CD8-positive, alpha-beta memory T cell (primary cell): ENCODE results near the gene CDYL2. TPM values are rescaled to one million over a fixed set of nuclear protein-coding genes. Genes with fewer than 3 reads are reported as not detected.

ENCODE experiments used
- CTCF ChIA-PET: fragments of 350-600 bp; sonication (Branson Sonifier 250); formaldehyde crosslinking; loops from one replicate; lab custom pipeline; 2021; ENCODE audit warnings: antibody characterized with exemption; lab: Charles Lee
- POLR2A ChIA-PET: fragments of 350-600 bp; sonication (Branson Sonifier 250); formaldehyde crosslinking; loops from one replicate; lab custom pipeline; 2021; ENCODE audit warnings: antibody characterized with exemption; lab: Charles Lee
- DNase-seq, 5 donors: peaks; one replicate each; pipeline versions ENCODE4 v3.0.0 to v3.0.0-alpha.2; 2020 to 2022; ENCODE audit warnings: mixed read lengths in 1 of 5
- H3K27ac ChIP-seq: one replicate; pipeline ENCODE4 v1.7.0; 2013; ENCODE audit warnings: low read depth, mild to moderate bottlenecking, low read length, moderate library complexity
- H3K27me3 ChIP-seq: 2 replicates; pipeline ENCODE4 v1.7.0; 2013; ENCODE audit warnings: low read length, mild to moderate bottlenecking; ENCODE audit not compliant: insufficient read depth, poor library complexity, severe bottlenecking
- H3K36me3 ChIP-seq: 2 replicates; pipeline ENCODE4 v1.7.0; 2013; ENCODE audit warnings: mild to moderate bottlenecking, low read length, moderate library complexity; ENCODE audit not compliant: insufficient read depth
- H3K4me1 ChIP-seq: 2 replicates; pipeline ENCODE4 v1.7.0; 2013; ENCODE audit warnings: mild to moderate bottlenecking, low read length, moderate library complexity; ENCODE audit not compliant: insufficient read depth
- H3K4me3 ChIP-seq: 2 replicates; pipeline ENCODE4 v1.7.0; 2013; ENCODE audit warnings: mild to moderate bottlenecking, low read length
- H3K9me3 ChIP-seq: 2 replicates; pipeline ENCODE4 v1.7.0; 2013; ENCODE audit warnings: mild to moderate bottlenecking, low read length
- H3K27ac Mint-ChIP-seq, 8 donors: one replicate each; pipeline ENCODE4 v1.8.0; 2020 to 2021; ENCODE audit warnings: mixed read lengths in 8 of 8, mild to moderate bottlenecking in 6 of 8, inconsistent platforms in 3 of 8, moderate library complexity in 3 of 8
- H3K27me3 Mint-ChIP-seq, 2 donors: one replicate each; pipeline ENCODE4 v1.8.0; 2020 to 2021; ENCODE audit warnings: mixed read lengths in 2 of 2, mild to moderate bottlenecking in 1 of 2, moderate library complexity in 1 of 2
- H3K36me3 Mint-ChIP-seq, 3 donors: one replicate each; pipeline ENCODE4 v1.8.0; 2020 to 2021; ENCODE audit warnings: mixed read lengths in 3 of 3, inconsistent platforms in 1 of 3, mild to moderate bottlenecking in 1 of 3
- H3K4me1 Mint-ChIP-seq, 3 donors: one replicate each; pipeline ENCODE4 v1.8.0; 2020 to 2021; ENCODE audit warnings: mixed read lengths in 3 of 3, inconsistent platforms in 1 of 3, mild to moderate bottlenecking in 1 of 3
- H3K4me3 Mint-ChIP-seq, 7 donors: one replicate each; pipeline ENCODE4 v1.8.0; 2020 to 2021; ENCODE audit warnings: mixed read lengths in 7 of 7, mild to moderate bottlenecking in 6 of 7, moderate library complexity in 4 of 7, inconsistent platforms in 2 of 7
- H3K9me3 Mint-ChIP-seq, 5 donors: one replicate each; pipeline ENCODE4 v1.8.0; 2020 to 2022; ENCODE audit warnings: mixed read lengths in 5 of 5, mild to moderate bottlenecking in 3 of 5, moderate library complexity in 2 of 5, inconsistent platforms in 1 of 5
- polyA plus RNA-seq: library from polyadenylated mRNA; unstranded; fragments of 300-500 nt; fragmentation: Illumina TruSeq; gene quantifications from one replicate; pipeline ENCODE4 v1.2.3, GENCODE V29; 2021
- total RNA-seq, 2 experiments: library from RNA; stranded (reverse); gene quantifications; one replicate each; pipeline ENCODE4 v1.2.3, GENCODE V29; 2021

The CDYL2 gene
- total and polyA plus RNA-seq, 3 experiments from 2014 or later: 3.8 to 42.0 (median 40.6) TPM

GRCh38 chr16:80680046-80680445, 124.4 kb downstream of the CDYL2 start:
- Mint-ChIP-seq H3K4me1 (peaks cover 14 to 47% (median 32%) of the 10 kb centered on the region in 3 donors), H3K27me3 (no peaks in the 10 kb centered on the region), H3K36me3 (peaks cover 3 to 32% (median 15%) of the 10 kb centered on the region in 3 donors), H3K9me3 (peaks cover 0 to 2% (median 0%) of the 10 kb centered on the region in 5 donors), H3K27ac (no peak overlapping the region), H3K4me3 (peak overlapping the region in 1 of 7 donors; percentile 3)
- Histone ChIP-seq H3K4me3 (no peak overlapping the region), H3K36me3 (no peaks in the 10 kb centered on the region), H3K4me1 (no peaks in the 10 kb centered on the region), H3K27me3 (no peaks in the 10 kb centered on the region), H3K27ac (no peak overlapping the region), H3K9me3 (no peaks in the 10 kb centered on the region)
- ChIA-PET POLR2A (no interaction called here), CTCF (no interaction called here)
- no peak for DNase-seq

GRCh38 chr16:80674884-80675283, 129.5 kb downstream of the CDYL2 start:
- Mint-ChIP-seq H3K4me3 (no peak overlapping the region), H3K4me1 (peaks cover 11 to 29% (median 14%) of the 10 kb centered on the region in 3 donors)
- CTCF ChIA-PET: no interaction called here

GRCh38 chr16:80672379-80672778, 132.0 kb downstream of the CDYL2 start:
- peak overlapping the region in 1 of 8 donors; percentile 46 for H3K27ac Mint-ChIP-seq
- peaks cover 0 to 2% (median 0%) of the 10 kb centered on the region in 5 donors for H3K9me3 Mint-ChIP-seq
- DNase-seq: no peak
- no peaks in the 10 kb centered on the region for H3K9me3 ChIP-seq
- H3K27ac ChIP-seq: no peak overlapping the region
- no peaks in the 10 kb centered on the region for H3K4me1 ChIP-seq
- H3K4me3 Mint-ChIP-seq: no peak overlapping the region
- H3K36me3 Mint-ChIP-seq: peaks cover 0 to 15% (median 8%) of the 10 kb centered on the region in 3 donors
- H3K36me3 ChIP-seq: no peaks in the 10 kb centered on the region
- ChIA-PET POLR2A (no interaction called here), CTCF (no interaction called here)
- peaks cover 0 to 1% of the 10 kb centered on the region in 2 donors for H3K27me3 Mint-ChIP-seq
- no peaks in the 10 kb centered on the region for H3K27me3 ChIP-seq
- no peak overlapping the region for H3K4me3 ChIP-seq
- peaks cover 10 to 35% (median 22%) of the 10 kb centered on the region in 3 donors for H3K4me1 Mint-ChIP-seq

More at GRCh38 chr16:80674884-80675283, 129.5 kb downstream of the CDYL2 start:
- H3K27me3 ChIP-seq: no peaks in the 10 kb centered on the region
- H3K27ac ChIP-seq: no peak overlapping the region
- Mint-ChIP-seq H3K36me3 (peaks cover 0 to 18% (median 11%) of the 10 kb centered on the region in 3 donors), H3K9me3 (peaks cover 0 to 2% (median 0%) of the 10 kb centered on the region in 5 donors), H3K27ac (no peak overlapping the region), H3K27me3 (peaks cover 0 to 1% of the 10 kb centered on the region in 2 donors)
- no peaks in the 10 kb centered on the region for H3K4me1 ChIP-seq
- no peaks in the 10 kb centered on the region for H3K36me3 ChIP-seq
- DNase-seq: no peak
- POLR2A ChIA-PET: no interaction called here
- H3K9me3 ChIP-seq: no peaks in the 10 kb centered on the region
- no peak overlapping the region for H3K4me3 ChIP-seq

DNA sequence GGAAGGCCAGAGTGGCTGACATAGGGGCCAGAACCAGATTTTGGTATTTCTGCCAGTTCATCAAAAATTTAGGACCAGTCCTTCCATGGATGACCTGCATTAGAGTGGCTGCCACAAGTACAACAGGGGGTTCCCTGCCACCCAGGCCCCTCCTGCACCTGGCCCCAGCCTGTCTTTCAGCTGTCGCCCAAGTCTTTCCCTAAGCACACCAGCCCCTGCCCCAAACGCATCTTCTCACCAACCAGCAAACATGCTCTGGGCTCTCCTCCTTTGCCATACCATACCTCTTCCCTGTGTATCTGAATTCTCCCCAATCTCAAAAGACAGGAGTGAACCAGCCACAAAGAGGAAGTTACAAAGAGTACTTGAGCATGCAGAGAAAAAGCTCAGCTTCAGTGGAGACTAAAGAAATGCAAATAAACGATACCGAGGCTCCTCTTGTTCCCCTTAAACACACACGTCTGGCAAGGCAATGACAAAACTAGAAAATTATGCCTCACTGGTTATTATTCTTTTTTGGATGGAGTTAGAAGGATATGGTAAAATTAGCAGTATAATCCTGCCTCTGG, 133.0 kb downstream of the CDYL2 start:
- H3K36me3 Mint-ChIP-seq: peaks cover 0 to 15% (median 7%) of the 10 kb centered on the region in 3 donors
- H3K4me1 ChIP-seq: no peaks in the 10 kb centered on the region
- peaks cover 0 to 1% of the 10 kb centered on the region in 2 donors for H3K27me3 Mint-ChIP-seq
- no peaks in the 10 kb centered on the region for H3K27me3 ChIP-seq
- H3K27ac Mint-ChIP-seq: no peak overlapping the region
- H3K36me3 ChIP-seq: no peaks in the 10 kb centered on the region
- H3K4me3 ChIP-seq: no peak overlapping the region
- CTCF ChIA-PET: no interaction called here
- DNase-seq: no peak
- POLR2A ChIA-PET: no interaction called here
- no peak overlapping the region for H3K4me3 Mint-ChIP-seq
- H3K9me3 Mint-ChIP-seq: peaks cover 0 to 2% (median 0%) of the 10 kb centered on the region in 5 donors
- no peaks in the 10 kb centered on the region for H3K9me3 ChIP-seq
- H3K27ac ChIP-seq: no peak overlapping the region
- peaks cover 10 to 29% (median 22%) of the 10 kb centered on the region in 3 donors for H3K4me1 Mint-ChIP-seq

GRCh38 chr16:80670170-80670865, 134.1 kb downstream of the CDYL2 start:
- peak overlapping the region in 2 of 8 donors; percentile 37 to 85 for H3K27ac Mint-ChIP-seq
- H3K36me3 ChIP-seq: no peaks in the 10 kb centered on the region
- no peaks in the 10 kb centered on the region for H3K9me3 ChIP-seq
- DNase-seq: no peak
- no peaks in the 10 kb centered on the region for H3K9me3 Mint-ChIP-seq
- no peak overlapping the region for H3K4me3 ChIP-seq
- no peak overlapping the region for H3K27ac ChIP-seq
- H3K4me1 ChIP-seq: no peaks in the 10 kb centered on the region
- H3K4me1 Mint-ChIP-seq: peaks cover 10 to 25% (median 22%) of the 10 kb centered on the region in 3 donors
- peaks cover 0 to 1% of the 10 kb centered on the region in 2 donors for H3K27me3 Mint-ChIP-seq
- peak overlapping the region in 1 of 7 donors; percentile 63 for H3K4me3 Mint-ChIP-seq
- ChIA-PET POLR2A (no interaction called here), CTCF (no interaction called here)
- H3K27me3 ChIP-seq: no peaks in the 10 kb centered on the region
- H3K36me3 Mint-ChIP-seq: peaks cover 0 to 10% (median 2%) of the 10 kb centered on the region in 3 donors

DNA sequence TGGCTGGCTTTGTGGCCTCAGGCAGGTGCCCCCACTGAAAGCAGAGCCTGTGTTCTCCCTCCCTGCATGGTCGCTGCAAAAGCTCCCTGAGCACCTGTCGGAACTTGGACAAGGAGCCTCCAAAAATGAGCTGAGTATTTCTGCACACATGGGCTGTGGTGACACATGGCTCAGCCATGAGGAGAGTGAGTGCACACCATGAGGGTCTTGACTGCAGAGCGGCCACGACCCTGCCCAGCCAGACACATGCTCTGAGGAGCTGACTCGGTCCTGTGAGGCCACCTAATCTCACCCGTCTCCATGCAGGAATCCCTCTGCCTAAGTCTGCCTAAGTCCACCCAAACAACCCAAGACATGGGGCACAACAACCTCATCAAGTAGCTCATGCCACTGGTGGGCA, 134.7 kb downstream of the CDYL2 start:
- H3K36me3 Mint-ChIP-seq: peaks cover 0 to 6% (median 2%) of the 10 kb centered on the region in 3 donors

DNA sequence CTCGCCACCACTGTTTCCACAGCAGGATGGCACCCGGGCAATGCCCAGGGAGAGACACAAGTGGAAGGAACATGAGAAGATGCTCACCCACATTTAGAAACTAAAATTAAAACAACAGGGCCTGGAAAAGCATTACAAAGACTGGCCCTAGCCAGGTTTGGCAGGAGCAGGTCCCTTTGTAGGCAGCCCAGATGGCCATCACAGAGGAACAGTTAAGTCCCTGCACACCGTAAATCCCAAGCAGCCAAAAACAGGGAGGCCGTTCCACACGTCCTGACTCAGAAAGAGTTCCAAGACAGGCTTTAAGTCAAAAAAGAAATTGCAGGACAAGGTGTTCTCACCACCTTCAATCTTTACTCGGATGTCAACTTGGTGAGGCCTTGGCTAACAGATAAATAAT, 136.5 kb downstream of the CDYL2 start:
- ChIA-PET CTCF (no interaction called here), POLR2A (no interaction called here)
- Histone ChIP-seq H3K4me3 (no peak overlapping the region), H3K27me3 (no peaks in the 10 kb centered on the region), H3K4me1 (no peaks in the 10 kb centered on the region), H3K27ac (no peak overlapping the region), H3K36me3 (no peaks in the 10 kb centered on the region), H3K9me3 (no peaks in the 10 kb centered on the region)
- Mint-ChIP-seq H3K27me3 (peaks cover 0 to 1% of the 10 kb centered on the region in 2 donors), H3K9me3 (no peaks in the 10 kb centered on the region), H3K27ac (no peak overlapping the region), H3K36me3 (peaks cover 0 to 2% (median 2%) of the 10 kb centered on the region in 3 donors), H3K4me1 (peaks cover 10 to 28% (median 23%) of the 10 kb centered on the region in 3 donors), H3K4me3 (no peak overlapping the region)
- no peak for DNase-seq

More for the DNA sequence above, 134.7 kb downstream of the CDYL2 start:
- H3K36me3 ChIP-seq: no peaks in the 10 kb centered on the region
- CTCF ChIA-PET: no interaction called here
- POLR2A ChIA-PET: no interaction called here
- H3K4me1 ChIP-seq: no peaks in the 10 kb centered on the region
- no peak overlapping the region for H3K4me3 ChIP-seq
- Mint-ChIP-seq H3K9me3 (no peaks in the 10 kb centered on the region), H3K27ac (peak overlapping the region in 1 of 8 donors; percentile 37), H3K4me1 (peaks cover 10 to 25% (median 22%) of the 10 kb centered on the region in 3 donors), H3K4me3 (no peak overlapping the region), H3K27me3 (peaks cover 0 to 1% of the 10 kb centered on the region in 2 donors)
- H3K27me3 ChIP-seq: no peaks in the 10 kb centered on the region
- DNase-seq: no peak
- no peak overlapping the region for H3K27ac ChIP-seq
- H3K9me3 ChIP-seq: no peaks in the 10 kb centered on the region

GRCh38 chr16:80667251-80667560, 137.2 kb downstream of the CDYL2 start:
- ChIA-PET POLR2A (no interaction called here), CTCF (no interaction called here)
- DNase-seq: no peak
- H3K36me3 Mint-ChIP-seq: peaks cover 0 to 2% (median 2%) of the 10 kb centered on the region in 3 donors
- H3K36me3 ChIP-seq: no peaks in the 10 kb centered on the region
- no peak overlapping the region for H3K27ac Mint-ChIP-seq
- no peaks in the 10 kb centered on the region for H3K27me3 Mint-ChIP-seq
- H3K27me3 ChIP-seq: no peaks in the 10 kb centered on the region
- no peaks in the 10 kb centered on the region for H3K9me3 ChIP-seq
- H3K4me1 ChIP-seq: no peaks in the 10 kb centered on the region
- peaks cover 9 to 30% (median 30%) of the 10 kb centered on the region in 3 donors for H3K4me1 Mint-ChIP-seq
- no peak overlapping the region for H3K4me3 Mint-ChIP-seq
- no peak overlapping the region for H3K4me3 ChIP-seq
- no peaks in the 10 kb centered on the region for H3K9me3 Mint-ChIP-seq
- no peak overlapping the region for H3K27ac ChIP-seq
